HG02642 (cell line): ENCODE results near the gene FBN2.
A peak's percentile ranks its signal among the peaks of the same experiment; 100 is the strongest.

Source experiments
- ATAC-seq: cut with Tn5 transposase; IDR thresholded peaks from one replicate; pipeline ENCODE4 v1.9.1; 2021; ENCODE audit warnings: mild to moderate bottlenecking; ENCODE audit not compliant: unreplicated experiment, poor library complexity

The FBN2 gene

GRCh38 chr5:128228008-128228407 lies 310.0 kb downstream of the FBN2 start:
- no peak for ATAC-seq

- no peak for ATAC-seq
These were observed 312.6 kb downstream of the FBN2 start for GRCh38 chr5:128225245-128226030.

GRCh38 chr5:128224336-128224735 lies 313.7 kb downstream of the FBN2 start:
- no peak for ATAC-seq

GRCh38 chr5:128220841-128221240 lies 317.2 kb downstream of the FBN2 start:
- ATAC-seq = no peak

- ATAC-seq = no peak
These were observed 321.0 kb downstream of the FBN2 start for GRCh38 chr5:128216860-128217531.

- no peak for ATAC-seq
These were observed 321.8 kb downstream of the FBN2 start for GRCh38 chr5:128216285-128216684.

- no peak for ATAC-seq
These were observed 324.2 kb downstream of the FBN2 start for GRCh38 chr5:128213833-128214232.

GRCh38 chr5:128213340-128213739 lies 324.7 kb downstream of the FBN2 start:
- ATAC-seq = peak; percentile 56

- no peak for ATAC-seq
These were observed 325.7 kb downstream of the FBN2 start for GRCh38 chr5:128212191-128212806.

- ATAC-seq = no peak
These were observed 329.6 kb downstream of the FBN2 start for GRCh38 chr5:128208436-128208835.
